Measurements from ENCODE around the gene TTC34.

DNA sequence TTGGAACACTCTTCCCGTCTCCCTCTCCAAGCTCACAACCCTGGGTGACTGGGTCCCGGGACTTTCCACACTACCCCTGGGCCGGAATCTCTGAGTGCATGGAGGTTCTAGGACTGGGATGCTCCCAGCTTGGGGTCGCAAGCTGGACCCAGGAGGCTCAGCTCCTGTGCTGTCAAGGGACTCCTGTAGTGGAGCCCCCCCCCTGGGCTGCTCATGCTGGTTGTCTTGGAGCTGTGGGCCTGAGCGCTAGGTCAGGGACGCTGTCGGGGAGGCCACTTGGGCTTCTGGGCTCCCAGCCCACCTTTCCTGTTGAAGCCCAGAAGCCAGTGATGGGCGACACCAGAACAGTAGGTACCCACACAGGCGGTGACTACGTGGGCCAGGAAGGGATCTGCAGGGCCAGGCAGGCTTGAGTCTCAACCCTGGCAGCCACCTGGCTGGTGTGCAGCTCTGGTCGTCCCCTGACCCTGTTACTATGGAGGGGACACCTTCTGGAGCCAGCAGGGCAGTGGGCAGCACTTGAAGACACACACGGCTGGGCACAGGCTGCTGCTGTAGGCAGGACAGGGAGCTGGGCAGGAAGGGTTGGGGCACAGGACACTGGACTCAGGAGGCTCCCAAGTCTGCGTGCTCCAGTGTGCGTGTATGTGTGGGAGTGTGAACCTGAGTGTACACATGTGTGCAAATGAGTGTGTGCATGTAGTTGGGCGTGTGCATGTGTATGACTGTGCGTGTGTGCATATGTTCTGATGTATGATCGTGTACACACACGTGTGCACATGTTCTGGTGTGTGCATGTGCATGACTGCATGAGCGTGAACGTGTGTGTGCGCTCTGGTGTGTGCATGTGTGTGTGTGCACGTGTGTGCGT is 171.6 kb downstream of the TTC34 start:
- no peak for TF ChIP-seq POLR2A (IDR thresholded peaks at IDR 0.05)
- TF ChIP-seq, protein P1, sequence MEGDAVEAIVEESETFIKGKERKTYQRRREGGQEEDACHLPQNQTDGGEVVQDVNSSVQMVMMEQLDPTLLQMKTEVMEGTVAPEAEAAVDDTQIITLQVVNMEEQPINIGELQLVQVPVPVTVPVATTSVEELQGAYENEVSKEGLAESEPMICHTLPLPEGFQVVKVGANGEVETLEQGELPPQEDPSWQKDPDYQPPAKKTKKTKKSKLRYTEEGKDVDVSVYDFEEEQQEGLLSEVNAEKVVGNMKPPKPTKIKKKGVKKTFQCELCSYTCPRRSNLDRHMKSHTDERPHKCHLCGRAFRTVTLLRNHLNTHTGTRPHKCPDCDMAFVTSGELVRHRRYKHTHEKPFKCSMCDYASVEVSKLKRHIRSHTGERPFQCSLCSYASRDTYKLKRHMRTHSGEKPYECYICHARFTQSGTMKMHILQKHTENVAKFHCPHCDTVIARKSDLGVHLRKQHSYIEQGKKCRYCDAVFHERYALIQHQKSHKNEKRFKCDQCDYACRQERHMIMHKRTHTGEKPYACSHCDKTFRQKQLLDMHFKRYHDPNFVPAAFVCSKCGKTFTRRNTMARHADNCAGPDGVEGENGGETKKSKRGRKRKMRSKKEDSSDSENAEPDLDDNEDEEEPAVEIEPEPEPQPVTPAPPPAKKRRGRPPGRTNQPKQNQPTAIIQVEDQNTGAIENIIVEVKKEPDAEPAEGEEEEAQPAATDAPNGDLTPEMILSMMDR (IDR thresholded peaks at IDR 0.05): no peak

Data from esophagus squamous epithelium (tissue), 4 donors.